H54 (cell line): ENCODE data around the gene SAMD7.

Experiments
- DNase-seq: peaks from one replicate; pipeline ENCODE4 v3.0.0; 2011; ENCODE audit warnings: low spot score, mixed read lengths; ENCODE audit not compliant: insufficient read length
- FAIRE-seq: peaks from 3 replicates; lab custom pipeline; 2011; peaks lifted over from hg19 to GRCh38; lab: Jason Lieb, UNC
- POLR2A ChIP-seq: IDR thresholded peaks from 2 replicates; pipeline ENCODE4 v1.6.1; 2011; ENCODE audit warnings: low read depth, mild to moderate bottlenecking, low read length

SAMD7 gene

GRCh38 chr3:169886671-169887070, 24.7 kb upstream of the SAMD7 start:
- no peak for TF ChIP-seq POLR2A
- no peak for DNase-seq
- FAIRE-seq = no peak

- no peak for DNase-seq
- no peak for TF ChIP-seq POLR2A
- FAIRE-seq = no peak
Observed at GRCh38 chr3:169891886-169892285, 19.5 kb upstream of the SAMD7 start.

GRCh38 chr3:169894110-169894509, 17.3 kb upstream of the SAMD7 start:
- DNase-seq (no peak), FAIRE-seq (no peak)
- TF ChIP-seq POLR2A = no peak

- FAIRE-seq = no peak
- TF ChIP-seq POLR2A = no peak
- DNase-seq = no peak
Observed at GRCh38 chr3:169895072-169895471, 16.3 kb upstream of the SAMD7 start.

GRCh38 chr3:169897284-169897683, 14.1 kb upstream of the SAMD7 start:
- TF ChIP-seq POLR2A = no peak
- FAIRE-seq = no peak
- no peak for DNase-seq

GRCh38 chr3:169901453-169901852, 9.9 kb upstream of the SAMD7 start:
- no peak for TF ChIP-seq POLR2A
- DNase-seq = no peak
- no peak for FAIRE-seq

GRCh38 chr3:169905404-169905803, 6.0 kb upstream of the SAMD7 start:
- FAIRE-seq (no peak), DNase-seq (no peak)
- no peak for TF ChIP-seq POLR2A

- TF ChIP-seq POLR2A = no peak
- FAIRE-seq (no peak), DNase-seq (no peak)
Observed at GRCh38 chr3:169907476-169907875, 3.9 kb upstream of the SAMD7 start.

GRCh38 chr3:169907944-169908343, 3.4 kb upstream of the SAMD7 start:
- TF ChIP-seq POLR2A = no peak
- no peak for FAIRE-seq

GRCh38 chr3:169913323-169913722, 2.0 kb downstream of the SAMD7 start:
- TF ChIP-seq POLR2A = no peak
- FAIRE-seq (no peak), DNase-seq (no peak)

More at GRCh38 chr3:169907944-169908343, 3.4 kb upstream of the SAMD7 start:
- DNase-seq = no peak

- FAIRE-seq = peak; percentile 93
- peak; percentile 6 for DNase-seq
- TF ChIP-seq POLR2A = no peak
Observed at GRCh38 chr3:169914321-169914720, 2.9 kb downstream of the SAMD7 start.

GRCh38 chr3:169923189-169923588, 11.8 kb downstream of the SAMD7 start:
- FAIRE-seq (no peak), DNase-seq (no peak)
- TF ChIP-seq POLR2A = no peak

GRCh38 chr3:169923831-169924230, 12.5 kb downstream of the SAMD7 start:
- TF ChIP-seq POLR2A = no peak
- DNase-seq = no peak
- FAIRE-seq = no peak

GRCh38 chr3:169929830-169930519, 18.6 kb downstream of the SAMD7 start:
- TF ChIP-seq POLR2A = no peak
- DNase-seq (no peak), FAIRE-seq (no peak)

- TF ChIP-seq POLR2A = no peak
- DNase-seq (no peak), FAIRE-seq (no peak)
Observed at GRCh38 chr3:169930843-169931242, 19.5 kb downstream of the SAMD7 start.
